Osteocyte (in vitro differentiated cells): ENCODE data around the gene APP. TPM values are rescaled to one million over a fixed set of nuclear protein-coding genes. Genes with fewer than 3 reads are reported as not detected.

Source experiments
- DNase-seq: peaks from one replicate; pipeline ENCODE4 v3.0.0; 2021; ENCODE audit warnings: mixed read lengths; ENCODE audit not compliant: unreplicated experiment; ENCODE audit errors: extremely low spot score
- H3K27ac Mint-ChIP-seq: one replicate; pipeline ENCODE4 v1.8.0; 2021; ENCODE audit warnings: mild to moderate bottlenecking, mixed read lengths; ENCODE audit not compliant: unreplicated experiment
- H3K27me3 Mint-ChIP-seq: one replicate; pipeline ENCODE4 v1.8.0; 2021; ENCODE audit warnings: mixed read lengths; ENCODE audit not compliant: unreplicated experiment
- H3K36me3 Mint-ChIP-seq: one replicate; pipeline ENCODE4 v1.8.0; 2021; ENCODE audit warnings: mixed read lengths; ENCODE audit not compliant: unreplicated experiment
- H3K4me1 Mint-ChIP-seq: one replicate; pipeline ENCODE4 v1.8.0; 2021; ENCODE audit warnings: mixed read lengths; ENCODE audit not compliant: unreplicated experiment
- H3K4me3 Mint-ChIP-seq: one replicate; pipeline ENCODE4 v1.8.0; 2021; ENCODE audit warnings: mild to moderate bottlenecking, moderate library complexity, mixed read lengths; ENCODE audit not compliant: unreplicated experiment
- H3K9me3 Mint-ChIP-seq: one replicate; pipeline ENCODE4 v1.8.0; 2021; ENCODE audit warnings: mixed read lengths; ENCODE audit not compliant: unreplicated experiment
- total RNA-seq: library from RNA; stranded (reverse); gene quantifications from 2 replicates; pipeline ENCODE4 v1.2.1, GENCODE V29; 2021
- TF ChIP-seq, protein P1 (sequence below): fragments of 200-600 bp; sonication (generic); IDR thresholded peaks from 2 replicates; pipeline ENCODE4 v1.5.0; 2021; ENCODE audit warnings: antibody characterized with exemption, mild to moderate bottlenecking, moderate library complexity

APP gene
- total RNA-seq, 1 donor from 2014 or later: 698 TPM

- Mint-ChIP-seq H3K36me3 (no peaks in the 10 kb centered on the region), H3K9me3 (peaks cover 16% of the 10 kb centered on the region), H3K4me3 (no peak overlapping the region), H3K27ac (no peak overlapping the region), H3K4me1 (peaks cover 25% of the 10 kb centered on the region), H3K27me3 (peaks cover 3% of the 10 kb centered on the region)
- no peak for DNase-seq
- TF ChIP-seq, protein P1, sequence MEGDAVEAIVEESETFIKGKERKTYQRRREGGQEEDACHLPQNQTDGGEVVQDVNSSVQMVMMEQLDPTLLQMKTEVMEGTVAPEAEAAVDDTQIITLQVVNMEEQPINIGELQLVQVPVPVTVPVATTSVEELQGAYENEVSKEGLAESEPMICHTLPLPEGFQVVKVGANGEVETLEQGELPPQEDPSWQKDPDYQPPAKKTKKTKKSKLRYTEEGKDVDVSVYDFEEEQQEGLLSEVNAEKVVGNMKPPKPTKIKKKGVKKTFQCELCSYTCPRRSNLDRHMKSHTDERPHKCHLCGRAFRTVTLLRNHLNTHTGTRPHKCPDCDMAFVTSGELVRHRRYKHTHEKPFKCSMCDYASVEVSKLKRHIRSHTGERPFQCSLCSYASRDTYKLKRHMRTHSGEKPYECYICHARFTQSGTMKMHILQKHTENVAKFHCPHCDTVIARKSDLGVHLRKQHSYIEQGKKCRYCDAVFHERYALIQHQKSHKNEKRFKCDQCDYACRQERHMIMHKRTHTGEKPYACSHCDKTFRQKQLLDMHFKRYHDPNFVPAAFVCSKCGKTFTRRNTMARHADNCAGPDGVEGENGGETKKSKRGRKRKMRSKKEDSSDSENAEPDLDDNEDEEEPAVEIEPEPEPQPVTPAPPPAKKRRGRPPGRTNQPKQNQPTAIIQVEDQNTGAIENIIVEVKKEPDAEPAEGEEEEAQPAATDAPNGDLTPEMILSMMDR: no peak
Measured at GRCh38 chr21:25836396-25836795, 334.2 kb downstream of the APP start.

DNA sequence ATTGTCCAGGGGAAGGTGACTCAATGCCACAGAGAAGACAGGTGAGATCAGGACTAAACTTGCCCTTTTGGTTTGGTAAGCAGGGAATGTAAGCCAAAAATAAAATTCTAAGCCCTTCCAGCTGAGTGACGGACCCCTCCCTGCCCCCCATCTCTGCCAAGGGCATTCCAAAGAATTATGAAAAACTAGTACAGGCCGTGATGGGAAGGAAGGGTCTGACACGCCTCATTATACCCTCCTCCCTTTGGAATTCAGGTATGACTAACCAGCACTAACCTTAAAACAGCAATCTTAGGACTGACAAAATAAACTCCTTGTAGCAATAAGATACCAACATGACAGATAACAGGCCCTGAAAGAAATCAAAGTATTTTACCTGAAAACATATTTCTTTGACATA, 336.2 kb downstream of the APP start:
- no peak overlapping the region for H3K27ac Mint-ChIP-seq
- H3K4me1 Mint-ChIP-seq: peaks cover 25% of the 10 kb centered on the region
- no peaks in the 10 kb centered on the region for H3K27me3 Mint-ChIP-seq
- no peak for DNase-seq
- TF ChIP-seq, protein P1: no peak
- no peak overlapping the region for H3K4me3 Mint-ChIP-seq
- no peaks in the 10 kb centered on the region for H3K36me3 Mint-ChIP-seq
- H3K9me3 Mint-ChIP-seq: peaks cover 16% of the 10 kb centered on the region

DNA sequence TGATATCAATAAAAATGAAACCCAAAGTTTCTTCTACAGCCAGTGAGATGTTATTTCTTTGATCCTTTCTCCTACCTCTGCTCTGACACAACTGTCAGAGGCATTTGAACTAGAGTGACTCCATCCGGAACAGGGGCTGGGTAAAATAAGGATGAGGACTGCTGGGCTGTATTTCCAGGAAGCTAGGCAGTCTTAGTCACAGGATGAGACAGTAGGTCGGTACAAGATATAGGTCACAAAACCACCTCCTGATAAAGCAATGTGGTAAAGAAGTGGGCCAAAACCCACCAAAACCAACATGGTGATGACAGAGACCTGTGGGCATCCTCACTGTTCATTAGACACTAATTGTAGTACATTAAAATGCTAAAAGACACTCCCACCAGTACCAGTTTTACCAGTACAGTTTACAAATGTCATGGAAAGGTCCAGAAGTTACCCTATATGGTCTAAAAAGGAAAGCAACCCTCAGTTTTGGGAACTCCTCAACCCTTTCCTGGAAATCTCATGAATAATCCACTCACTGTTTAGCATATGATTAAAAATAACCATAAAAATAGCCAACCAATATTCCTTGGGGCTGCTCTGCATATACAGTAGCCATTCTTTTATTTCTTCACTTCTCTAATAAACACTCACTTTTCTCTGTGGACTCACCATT, 339.1 kb downstream of the APP start:
- TF ChIP-seq, protein P1: no peak
- H3K36me3 Mint-ChIP-seq: no peaks in the 10 kb centered on the region
- H3K9me3 Mint-ChIP-seq: peaks cover 16% of the 10 kb centered on the region
- H3K4me3 Mint-ChIP-seq: no peak overlapping the region
- H3K4me1 Mint-ChIP-seq: peaks cover 8% of the 10 kb centered on the region
- DNase-seq: no peak
- no peak overlapping the region for H3K27ac Mint-ChIP-seq
- no peaks in the 10 kb centered on the region for H3K27me3 Mint-ChIP-seq
